Measurements from ENCODE around the gene LMTK2. TPM values are rescaled to one million over a fixed set of nuclear protein-coding genes. Genes with fewer than 3 reads are reported as not detected.

The LMTK2 gene
- total RNA-seq, 1 donor from 2014 or later = 21.6 TPM

DNA sequence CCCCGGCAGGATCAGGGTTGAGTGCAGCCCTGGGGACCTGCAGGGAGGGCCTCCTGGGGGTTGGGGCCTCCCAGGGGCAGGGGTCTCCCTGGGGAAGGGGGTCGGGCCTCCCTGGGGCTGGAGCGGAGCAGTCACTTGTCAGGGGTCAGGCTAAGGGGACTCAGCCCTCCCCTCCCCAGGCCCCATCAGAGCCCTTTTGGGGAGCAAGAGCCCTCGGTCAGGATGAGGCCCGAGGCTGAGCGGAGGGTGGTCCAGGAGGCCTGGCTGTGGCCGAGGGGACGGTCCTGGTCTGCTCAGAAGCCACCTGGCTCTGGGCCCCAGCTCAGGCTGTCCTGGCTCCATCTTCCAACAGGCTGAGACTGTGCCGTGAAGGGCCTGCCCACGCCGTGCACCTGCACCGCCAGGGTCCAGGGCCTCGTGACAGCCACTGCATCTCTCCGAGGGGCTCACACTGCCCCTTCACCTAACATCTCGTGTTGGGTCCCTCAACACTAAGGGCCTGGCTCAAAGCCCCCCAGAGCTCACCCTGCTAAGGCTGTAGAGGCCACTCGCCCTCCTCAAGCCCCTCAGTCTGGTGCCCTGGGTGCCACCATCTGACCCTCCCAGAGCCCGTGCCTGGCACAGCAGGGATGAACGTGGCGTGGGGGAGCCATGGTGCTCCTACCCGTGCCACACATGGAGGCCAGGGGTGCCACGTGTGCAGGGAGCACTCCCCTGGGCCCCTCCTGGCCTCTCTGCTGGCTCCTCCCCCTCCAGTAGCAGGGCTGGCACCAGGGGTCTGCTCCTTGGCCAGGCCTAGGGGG is 117.4 kb downstream of the LMTK2 start:
- TF ChIP-seq, protein P1, sequence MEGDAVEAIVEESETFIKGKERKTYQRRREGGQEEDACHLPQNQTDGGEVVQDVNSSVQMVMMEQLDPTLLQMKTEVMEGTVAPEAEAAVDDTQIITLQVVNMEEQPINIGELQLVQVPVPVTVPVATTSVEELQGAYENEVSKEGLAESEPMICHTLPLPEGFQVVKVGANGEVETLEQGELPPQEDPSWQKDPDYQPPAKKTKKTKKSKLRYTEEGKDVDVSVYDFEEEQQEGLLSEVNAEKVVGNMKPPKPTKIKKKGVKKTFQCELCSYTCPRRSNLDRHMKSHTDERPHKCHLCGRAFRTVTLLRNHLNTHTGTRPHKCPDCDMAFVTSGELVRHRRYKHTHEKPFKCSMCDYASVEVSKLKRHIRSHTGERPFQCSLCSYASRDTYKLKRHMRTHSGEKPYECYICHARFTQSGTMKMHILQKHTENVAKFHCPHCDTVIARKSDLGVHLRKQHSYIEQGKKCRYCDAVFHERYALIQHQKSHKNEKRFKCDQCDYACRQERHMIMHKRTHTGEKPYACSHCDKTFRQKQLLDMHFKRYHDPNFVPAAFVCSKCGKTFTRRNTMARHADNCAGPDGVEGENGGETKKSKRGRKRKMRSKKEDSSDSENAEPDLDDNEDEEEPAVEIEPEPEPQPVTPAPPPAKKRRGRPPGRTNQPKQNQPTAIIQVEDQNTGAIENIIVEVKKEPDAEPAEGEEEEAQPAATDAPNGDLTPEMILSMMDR (IDR thresholded peaks at IDR 0.05) = no peak
- TF ChIP-seq POLR2AphosphoS5 (IDR thresholded peaks at IDR 0.05; ENCODE audit: insufficient read depth in 1 of 2, low read depth in 1 of 2) (no peak), POLR2A (IDR thresholded peaks at IDR 0.05) (no peak)
- H3K27ac ChIP-seq = no peak overlapping the region
- H3K9me3 ChIP-seq = no peaks in the 10 kb centered on the region
- H3K4me3 ChIP-seq = no peak overlapping the region
- intact Hi-C loops (cut with DNase I) = no loop called here
- H3K27me3 ChIP-seq = no peaks in the 10 kb centered on the region
- no peak for DNase-seq (ENCODE audit: extremely low spot score in 2 of 2)
- H3K36me3 ChIP-seq = peaks cover 0 to 20% of the 10 kb centered on the region in 2 donors
- H3K4me1 ChIP-seq = no peaks in the 10 kb centered on the region

DNA sequence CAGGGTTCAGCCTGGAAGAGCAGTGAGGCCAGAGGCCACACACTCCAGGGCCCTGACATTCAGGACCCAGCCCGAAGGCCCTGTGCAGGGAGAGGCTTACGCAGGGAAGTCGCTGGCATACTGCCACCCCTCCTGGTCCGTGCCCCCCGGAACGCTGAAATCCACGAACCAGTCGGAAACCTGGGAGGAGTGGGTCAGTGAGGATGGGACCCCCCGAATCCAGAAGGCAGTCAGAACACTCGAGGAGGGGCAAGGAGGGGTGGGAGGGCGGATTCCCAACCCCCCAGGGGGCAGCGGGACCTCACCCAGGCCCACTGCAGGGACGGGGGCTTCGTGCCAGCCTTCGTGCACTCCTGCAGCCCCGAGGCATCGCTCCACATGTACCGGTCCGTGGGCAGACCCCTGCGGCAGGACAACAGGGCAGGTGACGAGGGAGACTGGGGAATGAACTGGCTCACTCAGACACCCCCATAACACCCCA is 118.1 kb downstream of the LMTK2 start:
- H3K36me3 ChIP-seq = peaks cover 0 to 20% of the 10 kb centered on the region in 2 donors
- H3K4me1 ChIP-seq = no peaks in the 10 kb centered on the region
- no peaks in the 10 kb centered on the region for H3K27me3 ChIP-seq
- H3K9me3 ChIP-seq = no peaks in the 10 kb centered on the region
- intact Hi-C loops (cut with DNase I) = no loop called here
- no peak overlapping the region for H3K27ac ChIP-seq
- DNase-seq (ENCODE audit: extremely low spot score in 2 of 2) = no peak
- no peak overlapping the region for H3K4me3 ChIP-seq
- TF ChIP-seq, protein P1 (IDR thresholded peaks at IDR 0.05) = no peak
- TF ChIP-seq POLR2AphosphoS5 (IDR thresholded peaks at IDR 0.05; ENCODE audit: insufficient read depth in 1 of 2, low read depth in 1 of 2) (no peak), POLR2A (IDR thresholded peaks at IDR 0.05) (no peak)

DNA sequence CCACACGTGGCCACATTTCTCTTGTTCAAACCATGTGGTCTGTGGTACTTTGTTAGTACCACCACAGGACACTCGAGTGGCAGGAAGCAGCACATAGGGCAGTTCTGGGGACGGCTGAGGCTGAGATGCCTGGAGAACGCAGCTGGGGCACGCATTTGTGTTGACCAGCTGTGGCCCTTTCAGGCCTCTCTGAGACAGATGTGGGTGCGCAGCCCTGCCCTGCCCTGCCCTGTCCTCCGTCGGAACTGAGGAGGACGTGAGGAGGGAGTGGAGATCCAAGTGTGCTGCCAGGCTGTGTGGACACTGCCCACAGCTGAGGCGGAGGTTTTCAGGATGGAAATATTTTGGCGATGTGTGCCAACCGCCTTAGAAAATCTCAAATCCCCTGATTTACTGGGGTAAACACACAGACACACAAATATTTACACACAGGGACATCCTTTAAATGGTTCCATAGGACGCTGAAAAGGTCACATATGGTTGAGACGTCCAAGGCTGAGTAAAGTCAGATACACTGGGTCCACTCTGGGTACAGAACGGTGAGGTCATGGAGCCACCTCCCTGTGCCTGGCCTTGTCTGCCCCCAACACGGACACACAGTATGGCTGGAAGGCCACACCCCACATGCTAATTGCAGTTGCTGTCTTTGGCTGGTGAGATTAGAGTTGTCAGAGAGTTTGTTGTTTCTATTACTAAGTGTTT is 119.4 kb downstream of the LMTK2 start:
- no peaks in the 10 kb centered on the region for H3K27me3 ChIP-seq
- no peak for DNase-seq (ENCODE audit: extremely low spot score in 2 of 2)
- no peak overlapping the region for H3K27ac ChIP-seq
- TF ChIP-seq POLR2AphosphoS5 (IDR thresholded peaks at IDR 0.05; ENCODE audit: insufficient read depth in 1 of 2, low read depth in 1 of 2) (no peak), POLR2A (IDR thresholded peaks at IDR 0.05) (no peak)
- TF ChIP-seq, protein P1 (IDR thresholded peaks at IDR 0.05) = no peak
- H3K4me1 ChIP-seq = no peaks in the 10 kb centered on the region
- no peak overlapping the region for H3K4me3 ChIP-seq
- intact Hi-C loops (cut with DNase I) = no loop called here
- no peaks in the 10 kb centered on the region for H3K9me3 ChIP-seq
- H3K36me3 ChIP-seq = peaks cover 0 to 25% of the 10 kb centered on the region in 2 donors

DNA sequence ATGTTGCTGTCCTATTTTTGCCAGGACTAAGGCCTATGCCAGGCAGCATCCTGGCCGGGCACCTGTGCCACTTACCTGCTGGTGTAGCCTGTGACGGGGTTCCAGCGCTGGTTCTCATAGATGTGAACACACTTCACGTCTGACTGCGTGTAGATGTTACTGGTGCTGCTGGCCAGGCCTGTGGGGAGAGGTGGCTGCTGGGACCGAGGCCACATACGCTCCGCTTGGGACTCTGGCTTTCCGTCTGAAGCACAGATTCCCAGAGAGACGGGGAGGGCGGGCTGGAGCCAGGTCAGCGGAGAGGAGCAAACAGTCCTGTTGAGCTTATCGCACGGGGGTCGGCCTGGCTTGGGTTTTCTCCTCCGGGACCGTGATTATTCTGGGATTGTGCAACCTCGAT is 121.3 kb downstream of the LMTK2 start:
- Histone ChIP-seq H3K4me1 (no peaks in the 10 kb centered on the region), H3K27me3 (no peaks in the 10 kb centered on the region), H3K9me3 (no peaks in the 10 kb centered on the region), H3K27ac (no peak overlapping the region), H3K4me3 (no peak overlapping the region), H3K36me3 (peaks cover 0 to 18% of the 10 kb centered on the region in 2 donors)
- no peak for DNase-seq (ENCODE audit: extremely low spot score in 2 of 2)
- intact Hi-C loops (cut with DNase I) = no loop called here
- TF ChIP-seq POLR2A (IDR thresholded peaks at IDR 0.05) (no peak), POLR2AphosphoS5 (IDR thresholded peaks at IDR 0.05; ENCODE audit: insufficient read depth in 1 of 2, low read depth in 1 of 2) (no peak)
- TF ChIP-seq, protein P1 (IDR thresholded peaks at IDR 0.05) = no peak
